ENCODE data around the gene ADGRD1.

DNA sequence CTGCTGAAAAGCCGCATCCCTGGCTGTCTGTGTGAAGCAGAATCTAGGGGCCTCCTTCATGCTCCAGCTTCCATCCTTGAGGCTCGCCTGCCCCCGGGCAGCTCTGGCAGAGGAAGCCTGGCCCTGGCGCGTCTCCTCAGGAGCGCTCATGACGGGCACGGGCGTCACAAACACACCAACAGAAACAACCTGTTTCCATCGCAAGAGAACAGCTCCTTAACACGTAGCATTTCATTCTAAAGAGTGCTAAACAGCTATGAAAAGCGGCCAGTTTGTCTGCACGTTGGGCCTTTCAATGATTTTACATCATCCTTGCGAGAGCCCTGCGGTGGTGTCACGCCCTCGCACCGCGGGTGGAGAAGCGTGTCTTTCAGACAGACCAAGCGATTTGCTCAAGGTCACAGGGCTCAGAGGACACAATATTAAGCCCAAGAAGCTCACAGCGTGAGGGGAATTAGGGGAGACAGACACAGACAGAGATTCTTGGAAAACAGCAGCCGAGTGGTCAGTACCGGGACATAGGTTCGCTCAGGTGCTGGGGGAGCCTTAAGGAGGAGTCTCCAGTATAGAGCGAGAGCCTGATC, 4.9 kb downstream of the ADGRD1 start:
- TF ChIP-seq CTCF (IDR thresholded peaks at IDR 0.05) = no peak
- TF ChIP-seq POLR2A (IDR thresholded peaks at IDR 0.05) = no peak
- no peak for TF ChIP-seq POLR2AphosphoS5 (IDR thresholded peaks at IDR 0.05; ENCODE audit: insufficient read depth in 1 of 2, low read depth in 1 of 2)

All from vagina (tissue), 2 donors.